Measurements from ENCODE around the gene SHCBP1. TPM values are rescaled to one million over a fixed set of nuclear protein-coding genes. Genes with fewer than 3 reads are reported as not detected.

Gene SHCBP1
- total and polyA plus RNA-seq, 9 of the 15 experiments (the other 6 are each of a cell fraction or from before 2014, with no cell fraction given) = 6.2 to 29.6 (median 19.7) TPM

DNA sequence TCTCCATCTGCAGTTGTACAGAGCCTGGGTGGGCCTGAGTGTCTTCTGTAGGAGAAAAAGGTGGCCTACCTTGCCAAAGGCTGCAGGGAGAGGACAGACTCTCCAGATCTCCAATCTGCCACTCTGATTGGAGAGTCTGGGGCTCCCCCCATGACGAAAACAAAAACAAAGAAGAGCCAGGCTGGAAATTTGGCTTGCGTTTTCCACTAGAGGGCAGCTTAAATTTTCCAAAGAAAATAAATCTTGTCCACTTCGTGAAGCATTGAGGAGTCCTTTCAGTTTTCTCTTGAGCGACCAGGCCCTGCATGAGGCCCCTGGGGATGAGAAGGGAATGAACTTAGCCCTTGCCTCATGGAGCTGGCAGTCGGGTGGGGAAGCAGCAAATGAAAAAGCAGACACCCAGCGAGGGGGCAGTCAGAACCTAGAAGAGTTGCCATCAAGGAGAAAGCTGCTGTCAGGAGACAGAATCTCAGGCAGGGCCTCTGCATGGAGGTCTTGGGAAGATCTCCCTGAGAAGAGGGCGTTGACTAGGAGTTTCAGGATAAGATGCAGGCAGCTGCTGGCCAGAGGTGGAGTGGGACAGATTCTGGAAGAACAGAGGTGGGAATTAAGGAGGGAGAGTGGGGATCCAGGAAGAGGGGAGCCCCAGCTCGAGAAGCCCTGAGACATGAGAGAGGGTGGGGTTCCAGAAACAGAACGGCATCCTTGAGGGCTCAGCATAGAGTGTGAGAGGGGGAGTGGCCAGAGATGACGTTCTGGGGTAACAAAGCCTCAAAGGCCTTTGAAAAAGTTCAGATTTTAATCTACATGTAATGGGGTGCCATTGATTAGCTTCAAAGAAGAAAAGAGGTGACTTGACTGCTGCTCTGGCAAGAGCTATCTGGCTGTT, 8.4 kb upstream of the SHCBP1 start:
- H4K20me1 ChIP-seq (replicated peaks; ENCODE audit: control insufficient read depth, insufficient read depth, low read length) = no peaks in the 10 kb centered on the region
- peak; percentile 69 for ATAC-seq
- H3K36me3 ChIP-seq (ENCODE audit: control insufficient read depth, insufficient read depth, low read length) = no peaks in the 10 kb centered on the region
- FAIRE-seq = peak; percentile 85
- DNase-seq (ENCODE audit: extremely low read depth in 1 of 4, low spot score in 3 of 4) = peak; percentile 39 to 76 (median 54)
- no peaks in the 10 kb centered on the region for H3K79me2 ChIP-seq (ENCODE audit: control insufficient read depth, insufficient read depth, low read length)
- H2AFZ ChIP-seq (ENCODE audit: low read depth, low read length) = peak overlapping the region; percentile 90
- H3K27ac ChIP-seq (ENCODE audit: extremely low read depth, low read depth, low read length) = no peak overlapping the region
- ChIA-PET CTCF (ENCODE audit: low intra/inter-chr PET ratio) (no interaction called here), POLR2A (interaction anchor here (0.6 to 1.6 kb wide), 5 partner anchors 9 to 255 kb away, joined by 3 to 8 read pairs (median 3); partner anchors contain the start of gene SHCBP1)
- H3K9me3 ChIP-seq (replicated peaks; ENCODE audit: control insufficient read depth, insufficient read depth, low read depth, low read length) = no peaks in the 10 kb centered on the region
- no peak overlapping the region for H3K4me3 ChIP-seq
- H3K4me1 ChIP-seq (replicated peaks in 1 of 2; ENCODE audit: control insufficient read depth in 2 of 2, insufficient read depth in 2 of 2, low read length in 2 of 2) = peaks cover 10 to 13% of the 10 kb centered on the region in 2 experiments; a peak in 4 of 5 replicates
- BruUV-seq (replicated peaks) = no TSS peak
- peak overlapping the region in 1 of 2 experiments; percentile 59; a peak in 1 of 4 replicates for H3K9ac ChIP-seq (ENCODE audit: insufficient read depth in 1 of 2, low read depth in 2 of 2, low read length in 2 of 2)
- H3K9me1 ChIP-seq (ENCODE audit: control insufficient read depth, insufficient read depth, low read length) = no peaks in the 10 kb centered on the region
- intact Hi-C loops (cut with micrococcal nuclease) (no loop called here), in situ Hi-C loops (cut with MboI) (no loop called here)
- WGBS (ENCODE audit: insufficient coverage, low coverage, missing lambda C conversion rate) = 9% methylated on average over 9 of the region's 10 CpGs
- no peaks in the 10 kb centered on the region; a peak in 1 of 5 replicates for H3K27me3 ChIP-seq (ENCODE audit: control insufficient read depth in 2 of 2, insufficient read depth in 2 of 2, low read length in 2 of 2)
- peak overlapping the region; percentile 48 for H3K4me2 ChIP-seq (ENCODE audit: insufficient read depth, low read length)
- TF ChIP-seq, protein P1, sequence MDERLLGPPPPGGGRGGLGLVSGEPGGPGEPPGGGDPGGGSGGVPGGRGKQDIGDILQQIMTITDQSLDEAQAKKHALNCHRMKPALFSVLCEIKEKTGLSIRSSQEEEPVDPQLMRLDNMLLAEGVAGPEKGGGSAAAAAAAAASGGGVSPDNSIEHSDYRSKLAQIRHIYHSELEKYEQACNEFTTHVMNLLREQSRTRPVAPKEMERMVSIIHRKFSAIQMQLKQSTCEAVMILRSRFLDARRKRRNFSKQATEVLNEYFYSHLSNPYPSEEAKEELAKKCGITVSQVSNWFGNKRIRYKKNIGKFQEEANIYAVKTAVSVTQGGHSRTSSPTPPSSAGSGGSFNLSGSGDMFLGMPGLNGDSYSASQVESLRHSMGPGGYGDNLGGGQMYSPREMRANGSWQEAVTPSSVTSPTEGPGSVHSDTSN (CRISPR knock-in tag; IDR thresholded peaks at IDR 0.05; ENCODE audit: low read depth) = no peak
- TF ChIP-seq, protein P1 (tag; conservative IDR thresholded peaks at IDR 0.05; ENCODE audit: low read depth) = peak; percentile 81
- TF ChIP-seq FOXK2 (conservative IDR thresholded peaks at IDR 0.05 in 1 of 2, IDR thresholded peaks at IDR 0.05 in 1 of 2; ENCODE audit: low read depth in 2 of 2) = peak; percentile 25 to 34; a peak in 1 of 4 replicates
- TF ChIP-seq ZNF23 (CRISPR knock-in tag; IDR thresholded peaks at IDR 0.05) = no peak
- no peak for TF ChIP-seq ZNF253 (CRISPR knock-in tag; conservative IDR thresholded peaks at IDR 0.05)
- TF ChIP-seq, protein P2, sequence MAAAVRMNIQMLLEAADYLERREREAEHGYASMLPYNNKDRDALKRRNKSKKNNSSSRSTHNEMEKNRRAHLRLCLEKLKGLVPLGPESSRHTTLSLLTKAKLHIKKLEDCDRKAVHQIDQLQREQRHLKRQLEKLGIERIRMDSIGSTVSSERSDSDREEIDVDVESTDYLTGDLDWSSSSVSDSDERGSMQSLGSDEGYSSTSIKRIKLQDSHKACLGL (CRISPR knock-in tag; IDR thresholded peaks at IDR 0.05; ENCODE audit: borderline replicate concordance, poor library complexity, severe bottlenecking) = no peak
- TF ChIP-seq ZFX (CRISPR knock-in tag; IDR thresholded peaks at IDR 0.05) = peak; percentile 33; the same call in 1 of the 2 replicates
- TF ChIP-seq, protein P3, sequence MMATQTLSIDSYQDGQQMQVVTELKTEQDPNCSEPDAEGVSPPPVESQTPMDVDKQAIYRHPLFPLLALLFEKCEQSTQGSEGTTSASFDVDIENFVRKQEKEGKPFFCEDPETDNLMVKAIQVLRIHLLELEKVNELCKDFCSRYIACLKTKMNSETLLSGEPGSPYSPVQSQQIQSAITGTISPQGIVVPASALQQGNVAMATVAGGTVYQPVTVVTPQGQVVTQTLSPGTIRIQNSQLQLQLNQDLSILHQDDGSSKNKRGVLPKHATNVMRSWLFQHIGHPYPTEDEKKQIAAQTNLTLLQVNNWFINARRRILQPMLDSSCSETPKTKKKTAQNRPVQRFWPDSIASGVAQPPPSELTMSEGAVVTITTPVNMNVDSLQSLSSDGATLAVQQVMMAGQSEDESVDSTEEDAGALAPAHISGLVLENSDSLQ (IDR thresholded peaks at IDR 0.05) = peak; percentile 33
- peak; percentile 83 for TF ChIP-seq MEIS2 (IDR thresholded peaks at IDR 0.05; ENCODE audit: partially characterized antibody)
- TF ChIP-seq, protein P4, sequence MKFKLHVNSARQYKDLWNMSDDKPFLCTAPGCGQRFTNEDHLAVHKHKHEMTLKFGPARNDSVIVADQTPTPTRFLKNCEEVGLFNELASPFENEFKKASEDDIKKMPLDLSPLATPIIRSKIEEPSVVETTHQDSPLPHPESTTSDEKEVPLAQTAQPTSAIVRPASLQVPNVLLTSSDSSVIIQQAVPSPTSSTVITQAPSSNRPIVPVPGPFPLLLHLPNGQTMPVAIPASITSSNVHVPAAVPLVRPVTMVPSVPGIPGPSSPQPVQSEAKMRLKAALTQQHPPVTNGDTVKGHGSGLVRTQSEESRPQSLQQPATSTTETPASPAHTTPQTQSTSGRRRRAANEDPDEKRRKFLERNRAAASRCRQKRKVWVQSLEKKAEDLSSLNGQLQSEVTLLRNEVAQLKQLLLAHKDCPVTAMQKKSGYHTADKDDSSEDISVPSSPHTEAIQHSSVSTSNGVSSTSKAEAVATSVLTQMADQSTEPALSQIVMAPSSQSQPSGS (CRISPR knock-in tag; IDR thresholded peaks at IDR 0.05) = no peak
- TF ChIP-seq, protein P5, sequence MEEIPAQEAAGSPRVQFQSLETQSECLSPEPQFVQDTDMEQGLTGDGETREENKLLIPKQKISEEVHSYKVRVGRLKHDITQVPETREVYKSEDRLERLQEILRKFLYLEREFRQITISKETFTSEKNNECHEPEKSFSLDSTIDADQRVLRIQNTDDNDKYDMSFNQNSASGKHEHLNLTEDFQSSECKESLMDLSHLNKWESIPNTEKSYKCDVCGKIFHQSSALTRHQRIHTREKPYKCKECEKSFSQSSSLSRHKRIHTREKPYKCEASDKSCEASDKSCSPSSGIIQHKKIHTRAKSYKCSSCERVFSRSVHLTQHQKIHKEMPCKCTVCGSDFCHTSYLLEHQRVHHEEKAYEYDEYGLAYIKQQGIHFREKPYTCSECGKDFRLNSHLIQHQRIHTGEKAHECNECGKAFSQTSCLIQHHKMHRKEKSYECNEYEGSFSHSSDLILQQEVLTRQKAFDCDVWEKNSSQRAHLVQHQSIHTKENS (CRISPR knock-in tag; IDR thresholded peaks at IDR 0.05) = no peak

Measured in K562 (cell line).